HG03196 (cell line): ENCODE results near the gene IGSF9B.

Source experiments
- ATAC-seq: cut with Tn5 transposase; IDR thresholded peaks from one replicate; pipeline ENCODE4 v1.9.1; 2021; ENCODE audit not compliant: unreplicated experiment

IGSF9B gene

GRCh38 chr11:133922078-133922870, 34.5 kb downstream of the IGSF9B start:
- no peak for ATAC-seq

GRCh38 chr11:133921513-133921912, 35.3 kb downstream of the IGSF9B start:
- ATAC-seq: no peak

DNA sequence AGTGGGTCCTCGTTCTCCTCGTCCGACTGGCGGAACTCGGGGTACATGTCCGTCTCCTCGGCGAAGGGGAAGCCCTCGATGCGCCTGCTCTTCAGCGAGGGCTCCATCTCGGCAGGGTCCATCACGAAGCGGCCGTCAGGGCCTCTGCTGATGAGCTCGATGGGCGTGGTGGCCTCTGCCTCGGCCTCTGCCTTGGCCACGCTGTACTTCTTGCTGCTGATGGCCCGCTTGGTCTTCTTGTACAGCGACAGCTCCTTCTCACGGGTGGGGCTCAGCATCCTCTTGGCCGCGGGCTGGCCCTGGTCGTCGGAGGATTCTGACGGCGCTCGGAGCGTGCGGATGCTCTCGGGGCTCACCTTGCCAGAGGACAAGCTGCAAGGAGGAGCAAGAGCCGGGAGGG, 35.7 kb downstream of the IGSF9B start:
- ATAC-seq: no peak

GRCh38 chr11:133920109-133920990, 36.4 kb downstream of the IGSF9B start:
- ATAC-seq: no peak

GRCh38 chr11:133919330-133920108, 37.2 kb downstream of the IGSF9B start:
- no peak for ATAC-seq

GRCh38 chr11:133918608-133919260, 38.0 kb downstream of the IGSF9B start:
- ATAC-seq: no peak

DNA sequence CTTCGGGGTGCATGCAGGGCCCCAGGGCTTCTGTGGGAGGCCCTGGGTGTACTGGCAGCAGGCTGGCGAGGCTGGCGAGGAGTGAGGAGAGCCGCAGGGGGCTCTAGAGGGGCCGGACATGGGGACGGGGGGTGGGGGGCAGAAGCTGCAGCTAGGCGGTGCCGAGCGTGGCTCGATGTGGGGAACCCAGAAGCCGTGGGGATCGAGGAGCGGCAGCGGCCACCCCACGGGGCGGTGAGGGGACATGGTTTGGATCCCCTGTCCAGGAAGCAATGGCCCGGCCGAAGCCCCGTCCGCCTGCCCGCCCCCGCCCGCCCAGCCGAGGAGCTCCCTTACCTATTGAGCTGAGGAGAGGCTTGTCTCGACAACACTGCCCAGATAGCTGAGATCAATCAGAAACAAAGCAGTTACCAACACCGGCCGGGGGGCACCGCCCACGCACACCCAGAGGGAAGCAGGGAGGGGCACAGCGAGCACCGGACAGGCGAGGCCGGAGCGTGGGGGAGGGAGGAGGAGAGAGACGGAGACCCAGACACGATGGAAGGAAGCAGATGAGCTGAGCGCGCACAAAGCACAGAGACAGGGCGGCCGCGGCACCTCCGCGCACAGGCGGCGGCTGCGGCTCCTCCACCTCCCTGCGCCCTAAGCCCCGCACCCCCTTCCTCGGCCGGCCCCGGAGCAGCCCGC, 38.7 kb downstream of the IGSF9B start:
- no peak for ATAC-seq

DNA sequence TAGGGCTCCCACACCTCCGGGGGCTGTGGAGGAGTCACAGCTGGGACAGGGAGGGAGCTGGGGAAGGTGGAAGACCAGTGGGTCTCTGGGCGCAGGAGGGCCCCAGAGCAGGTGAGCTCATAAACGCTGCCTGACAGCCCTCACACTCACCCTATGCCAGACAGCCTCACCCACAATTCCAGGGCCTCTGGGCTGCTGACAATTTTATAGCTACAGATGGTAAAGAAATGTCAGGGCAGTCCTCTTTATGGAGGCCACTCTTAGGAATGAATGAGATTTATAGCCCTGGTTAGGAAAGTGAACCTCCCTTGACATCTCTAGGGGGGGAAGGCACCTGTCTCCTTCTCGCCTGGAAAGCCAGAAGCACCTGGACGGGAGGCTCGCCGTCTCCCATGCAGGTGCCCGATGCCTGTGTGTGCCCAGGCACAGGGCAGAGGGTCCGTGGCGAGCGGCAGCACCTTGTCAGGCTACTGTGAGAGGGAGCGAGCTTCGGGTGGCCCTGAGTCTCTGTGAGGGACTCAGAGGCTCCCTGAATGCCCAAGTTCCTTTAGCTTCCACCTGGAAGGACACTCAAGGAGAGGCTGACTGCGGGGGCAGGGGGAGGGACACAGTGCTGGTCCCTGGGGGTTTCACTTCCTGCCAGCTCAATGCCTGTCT, 39.9 kb downstream of the IGSF9B start:
- no peak for ATAC-seq

- no peak for ATAC-seq
Measured at GRCh38 chr11:133913761-133914160, 43.0 kb downstream of the IGSF9B start.

GRCh38 chr11:133911171-133911570, 45.6 kb downstream of the IGSF9B start:
- no peak for ATAC-seq

GRCh38 chr11:133910101-133910500, 46.7 kb downstream of the IGSF9B start:
- no peak for ATAC-seq

- no peak for ATAC-seq
Measured at GRCh38 chr11:133908827-133909226, 47.9 kb downstream of the IGSF9B start.

DNA sequence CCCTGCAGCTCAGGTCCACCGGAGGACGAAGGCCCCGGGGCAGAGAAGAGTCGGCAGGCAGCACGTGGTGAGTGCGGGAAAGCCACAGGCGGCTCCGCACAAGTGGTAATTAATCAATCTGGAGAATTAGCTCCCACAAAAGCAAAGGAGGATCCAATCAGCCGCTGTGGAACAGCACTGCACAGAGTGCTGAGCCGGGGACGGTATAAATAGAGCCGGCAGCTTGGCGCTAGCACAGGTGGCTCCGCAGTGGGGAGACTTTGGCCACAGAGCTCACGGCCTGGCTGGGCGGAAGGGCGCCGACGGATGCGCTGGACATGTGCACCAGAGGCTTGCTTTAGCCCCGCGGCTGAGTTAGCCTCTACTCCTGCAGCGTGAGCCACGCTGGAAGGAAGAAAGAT, 48.9 kb downstream of the IGSF9B start:
- no peak for ATAC-seq

GRCh38 chr11:133907216-133907615, 49.6 kb downstream of the IGSF9B start:
- no peak for ATAC-seq

DNA sequence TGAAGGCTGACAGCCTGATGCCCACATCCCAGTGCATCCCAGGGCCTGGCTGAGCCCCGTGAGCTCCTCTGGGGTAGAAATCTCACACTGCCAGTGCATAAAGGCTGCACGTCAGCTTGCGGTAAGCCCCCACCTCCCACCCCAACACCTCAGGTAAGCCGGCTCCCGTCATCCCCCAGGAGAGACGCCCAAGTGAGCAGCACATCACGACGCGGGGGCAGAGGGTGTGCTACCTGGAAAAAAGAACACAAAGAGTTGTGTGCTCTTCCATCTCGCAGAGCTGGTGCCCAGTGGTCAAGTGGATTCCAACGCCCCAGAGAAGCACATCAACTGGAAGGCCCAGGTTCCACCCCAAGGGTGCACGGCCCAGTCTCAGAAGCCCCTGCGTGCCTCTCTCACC, 50.0 kb downstream of the IGSF9B start:
- no peak for ATAC-seq

GRCh38 chr11:133906241-133906640, 50.5 kb downstream of the IGSF9B start:
- ATAC-seq: no peak

DNA sequence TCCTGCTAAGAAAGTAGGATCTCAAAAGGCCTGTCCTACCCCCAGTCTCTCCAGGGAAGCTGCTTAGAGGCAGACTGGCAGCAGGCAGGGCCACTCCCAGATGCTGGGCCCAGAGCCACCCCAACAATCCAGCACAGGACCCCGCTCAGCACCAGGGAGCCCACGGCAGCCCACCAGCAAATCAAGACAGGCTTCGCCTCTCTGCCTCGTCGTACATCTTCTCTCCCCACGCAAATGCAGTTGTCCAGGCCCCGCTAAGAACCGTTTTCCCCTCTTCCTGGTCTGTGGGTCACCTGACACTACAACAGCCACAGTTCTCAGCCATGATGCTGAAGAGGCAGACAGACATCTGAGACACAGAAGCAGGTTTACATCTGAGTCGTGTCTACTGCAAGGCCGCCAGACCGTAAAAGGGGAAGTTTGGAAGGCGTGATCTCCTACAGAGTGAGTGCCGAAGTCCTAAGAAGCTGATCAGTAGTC, 51.1 kb downstream of the IGSF9B start:
- ATAC-seq: no peak

DNA sequence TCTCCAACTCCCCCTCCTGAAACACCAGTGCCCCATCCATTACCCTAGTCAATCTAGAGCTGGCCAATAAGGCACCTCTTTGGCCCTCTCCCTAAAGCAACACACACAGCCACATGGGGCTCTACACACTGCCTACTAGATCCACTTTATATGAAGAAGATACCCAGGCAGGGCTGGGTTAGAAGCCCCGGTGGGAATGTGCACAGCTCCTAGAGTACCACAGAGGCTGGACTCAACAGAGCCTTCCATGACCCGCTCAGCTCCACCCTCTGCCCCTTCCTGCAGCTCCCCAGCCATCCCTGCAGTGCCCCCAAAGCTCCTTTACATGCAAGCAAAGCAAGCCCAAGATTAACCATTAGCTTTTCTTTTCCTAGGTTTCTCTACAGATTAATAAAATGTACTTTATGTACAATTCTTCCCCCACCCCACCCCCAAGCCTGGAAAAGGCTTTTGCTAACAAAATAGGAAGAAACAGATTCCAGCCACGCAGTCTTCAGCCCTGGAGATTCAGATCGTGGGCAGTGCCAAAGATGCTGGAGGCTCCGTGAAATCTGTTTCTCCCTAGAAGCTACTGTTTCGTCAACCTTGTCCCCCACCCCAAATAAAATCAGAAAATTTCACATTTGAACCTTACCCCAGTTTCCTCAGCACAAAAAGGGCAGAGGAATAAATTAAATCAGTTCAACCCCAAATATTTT, 51.8 kb downstream of the IGSF9B start:
- no peak for ATAC-seq
